HG03060 (cell line): ENCODE measurements around the gene CKMT2.

ENCODE experiments used
- ATAC-seq: cut with Tn5 transposase; IDR thresholded peaks from one replicate; pipeline ENCODE4 v1.9.1; 2021; ENCODE audit warnings: low read depth, moderate number of reproducible peaks; ENCODE audit not compliant: unreplicated experiment

Gene CKMT2

DNA sequence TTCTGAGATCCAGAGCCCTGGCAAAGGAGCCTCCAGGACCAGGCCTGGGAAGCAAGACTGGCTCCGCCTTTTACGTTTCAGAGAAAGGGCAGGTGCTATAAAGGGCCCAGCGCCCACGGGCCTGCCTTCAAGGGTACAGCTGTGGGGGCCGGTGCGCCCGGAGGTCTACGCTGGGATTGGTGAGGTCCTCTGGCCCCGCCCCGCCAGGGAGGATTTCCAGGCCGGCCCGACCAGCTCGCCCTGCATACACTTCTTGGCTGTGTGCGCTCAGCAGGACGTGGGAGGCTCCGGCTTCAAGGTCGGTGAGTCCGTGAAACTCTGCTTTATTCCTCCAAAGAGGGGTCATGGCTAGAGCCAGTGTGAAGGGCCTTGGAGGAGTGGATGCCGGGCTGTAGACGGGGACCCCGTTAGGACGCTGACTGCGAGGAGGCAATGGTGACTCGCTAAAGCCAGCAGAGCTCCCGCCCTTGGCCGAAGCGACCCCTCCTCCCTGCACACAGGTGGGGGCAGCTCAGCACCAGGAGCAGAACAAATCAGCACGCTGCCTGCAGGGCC, at the start of gene CKMT2:
CKMT2 (plus strand) TSS at position 243 of the 555 bp plus-strand sequence. CDS start 17,811 bp downstream, outside the sequence.
- no peak for ATAC-seq

DNA sequence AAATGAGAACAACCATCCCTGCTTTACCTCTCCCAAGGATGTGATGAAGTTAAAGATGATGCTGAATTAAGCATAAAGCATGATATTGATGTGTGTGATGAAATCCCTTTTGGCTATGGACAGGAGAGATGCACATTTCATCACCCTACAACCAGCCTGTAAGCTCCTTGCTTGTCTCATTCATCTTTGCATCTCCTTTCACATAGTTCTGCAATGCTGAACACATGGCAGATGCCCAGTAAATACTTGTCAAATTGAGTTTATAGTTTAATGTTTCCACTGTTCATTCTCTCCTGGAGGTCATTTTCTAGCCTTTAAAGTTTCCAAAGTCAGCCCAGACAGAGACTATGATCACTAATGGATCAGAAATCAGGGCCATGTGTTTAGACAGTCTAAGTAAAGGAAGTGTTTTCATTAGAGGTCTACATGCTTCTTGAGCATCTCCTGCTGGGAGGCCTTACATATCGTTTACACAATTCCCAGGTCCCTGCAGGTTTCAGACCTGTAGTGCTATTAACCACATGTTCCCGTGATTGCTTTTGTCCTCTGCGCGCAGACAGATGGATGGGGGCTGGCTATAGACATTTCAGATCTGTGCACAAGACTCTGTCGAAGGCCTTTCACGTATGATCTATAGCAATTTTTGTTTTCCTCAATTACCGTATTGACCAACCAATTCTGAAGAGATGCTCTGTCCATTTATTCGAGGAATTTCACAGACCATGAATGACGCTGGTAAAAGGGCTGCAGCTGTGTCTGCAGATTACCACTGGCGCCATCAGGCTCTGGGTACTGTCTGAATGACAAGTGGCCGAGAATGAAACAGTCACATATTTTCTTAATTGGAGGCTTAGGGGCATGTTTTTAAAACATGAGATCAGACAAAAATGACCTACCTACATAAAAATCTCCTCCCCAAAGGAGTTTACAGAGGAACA, 49.0 kb upstream of the CKMT2 start:
- no peak for ATAC-seq

- ATAC-seq, result no peak
Observed at GRCh38 chr5:81184749-81185110, 48.4 kb upstream of the CKMT2 start.

DNA sequence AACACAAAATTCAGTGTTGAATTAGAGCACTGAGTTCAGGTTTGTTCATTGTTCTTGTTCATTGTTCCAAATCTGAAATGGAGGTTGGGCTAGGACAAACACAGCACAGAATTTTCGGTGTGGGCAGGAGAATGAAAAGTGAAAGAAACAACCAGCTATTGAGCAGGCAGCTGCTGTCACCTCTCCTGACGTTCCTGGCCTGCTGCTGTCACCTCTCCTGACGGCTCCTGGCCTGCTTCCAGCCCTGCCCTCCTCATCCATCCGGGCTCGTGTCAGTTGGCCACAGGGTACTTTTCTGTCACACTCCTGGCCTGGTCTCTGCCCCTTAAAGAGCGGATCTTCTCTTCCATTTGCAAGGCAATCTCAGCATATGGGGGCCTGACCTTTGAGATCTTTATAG, 45.2 kb upstream of the CKMT2 start:
- ATAC-seq, result no peak

- no peak for ATAC-seq
Observed at GRCh38 chr5:81188962-81189361, 44.2 kb upstream of the CKMT2 start.

DNA sequence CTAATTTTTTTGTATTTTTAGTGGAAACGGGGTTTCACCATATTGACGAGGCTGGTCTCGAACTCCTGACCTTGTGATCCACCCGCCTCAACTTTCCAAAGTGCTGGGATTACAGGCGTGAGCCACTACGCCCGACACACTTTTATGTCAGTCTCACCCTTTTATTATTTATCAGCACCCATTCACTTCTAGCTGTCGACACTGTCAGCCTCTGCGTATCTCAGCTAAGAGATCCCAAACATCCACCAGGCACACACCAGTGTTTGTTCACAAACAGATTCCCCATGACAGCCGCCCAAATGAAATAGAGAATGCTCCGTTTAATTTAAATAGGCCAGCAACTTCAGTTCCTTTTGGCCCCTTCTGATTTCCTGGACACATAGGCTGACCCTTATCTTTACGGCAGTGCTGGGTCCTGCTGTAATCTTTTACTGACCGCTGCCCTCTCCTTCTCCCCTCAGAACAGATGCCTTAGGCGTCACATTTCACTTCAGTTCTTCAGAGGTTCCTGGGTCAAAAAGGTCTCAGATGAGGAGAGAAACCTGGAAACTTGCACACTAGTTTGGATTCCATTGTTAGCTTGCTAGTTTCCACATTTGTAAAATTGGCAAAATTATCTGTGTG, 43.1 kb upstream of the CKMT2 start:
- no peak for ATAC-seq

GRCh38 chr5:81191726-81192372, 41.3 kb upstream of the CKMT2 start:
- ATAC-seq, result no peak

DNA sequence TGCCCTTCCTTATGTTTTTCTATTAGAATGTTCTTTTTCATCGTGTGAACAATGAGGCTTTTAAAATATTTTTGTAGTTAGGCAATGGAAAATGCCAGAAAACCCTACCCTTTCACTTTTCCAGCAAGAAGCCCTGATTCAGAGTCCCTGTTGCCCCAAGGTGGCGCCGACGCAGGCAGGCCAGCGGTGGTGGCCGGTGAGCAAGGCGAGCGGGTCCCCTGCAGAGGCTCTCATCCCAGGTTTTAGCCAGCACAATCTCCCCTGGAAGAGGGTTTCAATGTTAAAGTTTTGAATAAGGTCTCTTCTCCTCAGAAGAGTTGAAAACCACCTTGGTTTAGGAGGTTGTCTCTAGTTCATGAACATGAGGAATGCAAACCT, 40.8 kb upstream of the CKMT2 start:
- no peak for ATAC-seq

DNA sequence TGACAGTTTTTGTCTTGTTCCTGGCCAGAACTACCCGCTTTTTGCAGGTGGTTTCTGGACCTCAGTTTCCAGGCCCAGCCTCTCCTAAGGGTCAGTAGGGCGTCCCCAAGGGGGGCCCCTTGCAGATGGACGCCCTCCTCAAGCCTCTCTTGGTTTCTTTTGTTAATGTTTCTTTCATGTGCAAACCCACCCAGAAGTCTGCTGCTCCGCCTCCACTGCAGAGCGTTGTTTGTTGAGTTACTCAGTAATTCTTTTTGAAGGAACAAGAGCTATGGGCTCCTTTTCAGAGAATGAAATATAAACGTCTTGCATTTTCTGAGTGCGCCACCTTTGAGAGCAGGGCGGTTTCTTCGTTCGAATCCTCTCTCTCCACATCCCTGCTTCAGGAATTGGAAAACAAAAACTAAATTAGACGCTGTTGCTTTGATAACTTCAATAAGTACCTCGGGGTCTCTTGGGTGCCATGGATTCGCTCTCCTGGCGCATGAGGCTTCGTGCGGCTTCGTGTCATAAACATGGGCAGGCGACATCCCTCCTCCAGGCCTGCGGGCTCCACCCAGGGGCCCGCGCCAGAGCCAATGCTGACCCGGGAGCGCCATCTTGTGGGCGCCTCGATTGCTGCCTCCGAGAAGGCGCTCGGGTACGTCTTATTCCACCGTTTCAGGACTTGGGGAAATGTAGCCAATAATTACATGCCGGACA, 38.3 kb upstream of the CKMT2 start:
- no peak for ATAC-seq

DNA sequence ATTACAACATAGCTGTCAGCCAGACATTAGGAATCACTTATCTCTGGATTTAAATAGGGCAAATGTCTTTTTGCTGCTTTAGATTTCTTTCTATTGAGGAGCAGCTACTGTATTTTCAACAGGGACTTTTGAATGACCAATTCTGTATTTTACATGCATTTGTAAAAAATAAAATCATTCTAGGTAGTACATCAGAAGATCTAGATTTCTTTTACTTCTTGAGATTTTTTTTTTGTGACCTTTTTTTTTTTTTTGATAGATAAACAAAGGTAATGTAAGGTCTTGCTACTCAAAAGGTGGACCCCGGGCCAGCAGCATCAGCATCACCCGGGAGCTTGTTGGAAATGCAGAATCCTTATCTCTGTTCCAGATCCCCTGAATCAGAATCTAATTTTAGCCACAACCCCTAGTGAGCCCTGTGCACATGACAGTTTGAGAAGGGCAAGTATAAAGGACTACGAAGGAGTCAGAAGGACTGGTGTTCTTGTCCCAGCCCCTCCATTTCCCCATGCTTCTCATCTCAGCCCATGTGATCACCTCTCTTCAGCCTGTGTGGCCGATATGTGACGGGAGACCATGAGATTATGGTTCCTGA, 37.7 kb upstream of the CKMT2 start:
- ATAC-seq, result no peak

DNA sequence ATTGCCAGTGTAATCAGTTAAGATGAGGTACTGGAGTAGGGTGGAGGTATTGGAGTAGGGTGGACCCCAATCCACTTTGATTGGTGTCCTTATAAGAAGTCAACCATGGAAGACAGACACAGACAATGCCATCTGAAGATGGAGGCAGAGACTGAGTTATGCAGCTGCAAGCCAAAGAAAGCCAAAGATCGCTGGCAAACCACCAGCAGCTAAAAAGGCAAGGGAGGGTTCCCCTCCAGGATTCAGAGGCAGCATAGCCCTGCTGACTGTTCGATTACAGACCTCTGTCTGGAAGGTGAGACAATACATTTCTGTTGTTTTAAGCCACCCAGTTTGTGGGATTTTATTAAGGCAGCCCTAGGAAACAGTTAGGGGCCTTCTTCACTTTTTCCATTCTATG, 30.5 kb upstream of the CKMT2 start:
- no peak for ATAC-seq

DNA sequence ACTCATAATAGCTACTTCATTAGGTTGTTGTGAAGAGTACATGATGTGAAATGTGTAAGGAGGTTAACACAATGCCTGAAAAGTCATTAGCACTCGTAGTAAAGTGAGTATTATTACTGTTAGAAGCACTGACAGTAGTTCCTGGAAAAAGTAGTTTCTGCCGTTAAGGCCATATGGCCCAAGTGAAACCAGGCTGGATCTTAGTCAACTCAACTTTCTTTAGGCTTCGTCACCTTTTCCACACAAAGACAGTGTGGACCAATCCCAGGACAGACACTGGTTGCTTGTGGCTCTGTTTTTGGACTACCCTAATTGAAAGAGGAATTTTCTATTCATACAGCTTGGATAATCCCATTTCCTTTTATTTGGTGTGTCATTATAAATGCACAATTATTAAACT, 29.4 kb upstream of the CKMT2 start:
- no peak for ATAC-seq

DNA sequence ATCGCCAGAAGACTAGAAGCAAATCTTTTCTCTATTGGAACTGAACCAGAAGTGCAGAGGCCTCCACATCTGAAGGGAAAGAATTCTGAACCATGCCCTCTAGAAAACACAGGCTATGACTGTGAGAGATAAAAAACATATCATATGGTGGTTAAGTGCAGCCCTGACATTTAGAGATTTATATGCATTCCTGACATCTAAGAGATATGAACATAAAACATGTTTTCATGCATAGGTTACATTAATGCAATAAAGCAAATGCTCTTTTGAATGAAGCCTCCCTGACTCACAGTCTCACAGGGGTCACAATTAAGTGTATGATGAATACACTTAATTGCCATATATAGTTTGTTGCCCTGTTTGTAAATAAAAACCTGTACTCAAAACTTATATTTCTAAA, 28.9 kb upstream of the CKMT2 start:
- no peak for ATAC-seq

- no peak for ATAC-seq
Observed at GRCh38 chr5:81205058-81205457, 28.1 kb upstream of the CKMT2 start.

GRCh38 chr5:81207009-81207408, 26.1 kb upstream of the CKMT2 start:
- no peak for ATAC-seq

DNA sequence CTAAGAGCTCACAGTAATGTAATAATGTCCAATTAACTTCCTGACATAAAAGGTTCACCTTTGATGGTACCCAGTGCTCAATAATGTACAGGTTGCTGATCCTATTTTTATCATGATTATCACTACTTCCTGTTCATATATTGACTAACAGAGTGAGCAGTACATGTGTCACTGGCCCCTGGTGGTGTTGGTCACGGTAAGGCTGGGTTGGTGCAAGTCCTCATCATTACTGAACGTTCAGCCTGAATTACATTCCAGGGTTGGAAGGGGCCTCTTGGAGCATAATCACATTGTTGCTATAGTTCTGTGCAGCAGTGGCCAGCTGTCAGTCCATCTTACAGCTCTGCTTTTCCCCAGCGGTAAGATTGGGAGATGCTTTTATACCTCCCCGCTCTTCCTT, 24.2 kb upstream of the CKMT2 start:
- ATAC-seq, result no peak

DNA sequence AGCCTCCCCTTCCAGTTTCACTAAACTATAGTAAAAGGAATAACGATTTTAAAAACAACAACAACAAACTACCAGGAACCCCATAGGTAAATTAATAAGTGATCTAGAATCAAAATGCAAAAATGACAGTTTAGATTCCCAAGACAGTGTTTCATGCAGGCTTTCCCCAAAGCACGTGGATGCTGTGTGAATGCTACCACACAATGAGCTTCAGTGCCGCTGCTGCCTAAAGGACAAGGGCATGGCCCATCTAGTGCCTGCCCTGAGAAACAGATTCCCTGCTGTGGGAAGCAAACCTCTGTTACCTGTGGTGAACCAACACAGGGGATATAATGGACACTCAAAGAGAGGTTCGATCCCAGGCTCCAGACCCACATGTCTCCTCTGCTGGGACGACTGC, 23.7 kb upstream of the CKMT2 start:
- ATAC-seq, result no peak

DNA sequence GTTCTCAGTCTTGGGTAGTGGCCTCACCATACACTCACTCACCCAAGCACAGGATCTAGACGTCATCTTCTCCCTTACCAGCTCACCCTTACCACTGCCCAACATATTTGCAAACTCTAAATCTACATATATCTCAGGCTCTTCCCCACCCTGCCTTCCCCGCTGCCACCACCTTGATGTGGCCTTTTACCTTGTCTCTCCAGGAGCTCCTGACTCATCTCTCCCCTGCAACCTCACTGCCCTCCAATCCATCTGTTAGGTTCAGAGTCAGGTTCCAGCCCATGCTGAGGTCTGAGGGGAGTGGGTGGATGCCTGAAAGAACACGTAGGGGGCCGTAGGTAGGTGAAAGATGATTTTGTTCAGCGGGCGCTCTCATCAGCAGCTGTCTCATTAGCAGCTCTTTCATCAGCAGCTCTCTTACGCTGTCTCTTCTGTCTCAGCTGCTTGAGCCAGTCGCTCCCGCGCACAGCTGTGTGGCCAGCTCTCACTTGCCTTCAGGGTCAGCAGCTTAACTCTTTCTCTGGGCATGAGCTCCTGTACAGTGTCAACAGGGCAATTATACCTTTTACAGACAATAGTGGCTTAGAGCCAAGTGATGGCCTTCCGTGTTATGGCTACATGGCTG, 23.1 kb upstream of the CKMT2 start:
- no peak for ATAC-seq

- peak; percentile 37 for ATAC-seq
Observed at GRCh38 chr5:81212211-81212751, 20.8 kb upstream of the CKMT2 start.

DNA sequence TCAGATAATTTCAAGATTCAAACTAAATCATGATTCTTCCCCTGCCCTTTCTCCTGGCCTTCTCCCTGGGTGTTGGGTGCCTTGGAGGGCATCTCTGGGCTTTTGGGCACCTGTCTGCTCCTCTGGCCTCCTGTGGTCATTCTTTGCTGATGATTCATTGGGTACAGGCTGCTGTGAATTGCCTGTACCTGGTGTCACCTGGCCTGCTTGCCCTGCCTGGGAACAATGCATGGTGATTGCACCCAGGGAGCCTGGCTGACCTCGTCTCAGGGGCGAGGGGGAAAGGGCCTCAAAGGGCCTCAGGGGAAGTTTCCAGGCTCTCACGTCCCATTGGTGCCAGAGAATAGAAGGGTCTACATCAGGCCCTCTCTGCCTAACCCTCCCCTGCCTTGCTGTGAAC, 20.1 kb upstream of the CKMT2 start:
- ATAC-seq, result no peak
